HCT116 (cell line): Measurements from ENCODE around the gene ZNF66. TPM values are rescaled to one million over a fixed set of nuclear protein-coding genes. Genes with fewer than 3 reads are reported as not detected.

Experiments used
- total RNA-seq: library from RNA; stranded (reverse); gene quantifications from one replicate; pipeline ENCODE4 v1.2.1, GENCODE V29; 2021; ENCODE audit not compliant: unreplicated experiment

The ZNF66 gene
- total RNA-seq, 1 experiment from 2014 or later = not detected

Other genes with a start within 250 kb of the ZNF66 start
- not detected for gene ZNF737, start 210.5 kb upstream of the ZNF66 start, total RNA-seq
- not detected for gene ZNF626, start 114.7 kb upstream of the ZNF66 start, total RNA-seq
- 2.5 TPM for gene ZNF85, start 146.9 kb downstream of the ZNF66 start, total RNA-seq
- 8.4 TPM for gene ZNF430, start 244.4 kb downstream of the ZNF66 start, total RNA-seq